HCT116 (cell line): ENCODE measurements around the gene POLH. TPM values are rescaled to one million over a fixed set of nuclear protein-coding genes. Genes with fewer than 3 reads are reported as not detected.
"Not testable (repeated sequence)": the region's sequence is repeated elsewhere in the genome, so short reads cannot be mapped to it uniquely, and the experiment has no call there.

Experiments used
- ATAC-seq: fragments of 200-7000 bp; cut with Tn5 transposase; 2 replicates; pipeline ENCODE4 v1.9.1; 2020; ENCODE audit warnings: mild to moderate bottlenecking, moderate library complexity
- BruUV-seq: library from RNA; stranded (reverse); fragments of 400-500 nt; replicated peaks from 2 replicates; lab custom pipeline; 2021; lab: Mats Ljungman, UMichigan
- CTCF ChIA-PET: fragments of 300-600 bp; sonication (Branson Sonifier 250); formaldehyde crosslinking; loops from one replicate; lab custom pipeline; 2021; ENCODE audit warnings: antibody characterized with exemption; lab: Charles Lee
- POLR2A ChIA-PET: fragments of 300-600, 350-600 bp; sonication (Branson Sonifier 250); formaldehyde crosslinking; loops from one replicate; lab custom pipeline; 2021; ENCODE audit warnings: antibody characterized with exemption; lab: Charles Lee
- RAD21 ChIA-PET, 2 experiments: fragments of 300-600 bp; sonication (Branson Sonifier 250); formaldehyde crosslinking; loops; one replicate each; lab custom pipeline; 2023; ENCODE audit warnings: low total read pairs in 2 of 2; ENCODE audit not compliant: uncharacterized antibody in 2 of 2, unreplicated experiment in 2 of 2, low non-redundant PET in 1 of 2; lab: Charles Lee
- DNase-seq: peaks from one replicate; pipeline ENCODE4 v3.0.0-alpha.2; 2010; ENCODE audit warnings: low read depth, low spot score
- H2AFZ ChIP-seq: fragments of 200-600 bp; shearing (Covaris generic), sonication (generic); 2 replicates; pipeline ENCODE4 v1.6.1; 2017; ENCODE audit warnings: low read depth, mixed run types, mixed read lengths, antibody characterized with exemption, low read length; ENCODE audit not compliant: poor library complexity, severe bottlenecking
- H3K27ac ChIP-seq: 2 replicates; pipeline ENCODE4 v1.5.1; 2012; ENCODE audit warnings: low read depth, low read length
- H3K27me3 ChIP-seq: fragments of 200-600 bp; sonication (generic); 2 replicates; pipeline ENCODE4 v1.6.1; 2016; ENCODE audit warnings: mixed run types, low read length, mixed read lengths; ENCODE audit not compliant: insufficient read depth
- H3K36me3 ChIP-seq, 2 experiments: fragments of 200-500 bp in 1 of 2; fragments of 200-600 bp in 1 of 2; sonication (Bioruptor generic) in 1 of 2; sonication (generic) in 1 of 2; 2 replicates each; pipeline versions ENCODE4 v1.5.1 to v1.6.1; 2014 to 2016; ENCODE audit warnings: low read length in 2 of 2, inconsistent platforms in 1 of 2, mixed read lengths in 1 of 2, mixed run types in 1 of 2; ENCODE audit not compliant: insufficient read depth in 2 of 2, control insufficient read depth in 1 of 2
- H3K4me1 ChIP-seq, 2 experiments: fragments of 200-600 bp in 1 of 2; sonication (generic) in 1 of 2; 2 replicates each; pipeline versions ENCODE4 v1.5.1 to v1.6.1; 2012 to 2017; ENCODE audit warnings: low read length in 2 of 2, inconsistent platforms in 1 of 2, mild to moderate bottlenecking in 1 of 2, mixed read lengths in 1 of 2, mixed run types in 1 of 2, moderate library complexity in 1 of 2; ENCODE audit not compliant: insufficient read depth in 2 of 2, control insufficient read depth in 1 of 2
- H3K4me2 ChIP-seq: fragments of 200-600 bp; sonication (generic); 2 replicates; pipeline ENCODE4 v1.6.1; 2017; ENCODE audit warnings: mixed run types, low read length, mixed read lengths
- H3K4me3 ChIP-seq, 2 experiments: fragments of 200-600 bp in 1 of 2; sonication (generic) in 1 of 2; replicated peaks in 1 of 2; 2 replicates each; pipeline ENCODE4 v1.5.1; 2011 to 2016; ENCODE audit warnings: low read length in 2 of 2, control low read depth in 1 of 2, low read depth in 1 of 2, mild to moderate bottlenecking in 1 of 2, mixed read lengths in 1 of 2, mixed run types in 1 of 2
- H3K79me2 ChIP-seq: fragments of 200-600 bp; sonication (generic); 2 replicates; pipeline ENCODE4 v1.6.1; 2017; ENCODE audit warnings: mild to moderate bottlenecking, mixed run types, low read length, moderate library complexity, mixed read lengths; ENCODE audit not compliant: insufficient read depth
- H3K9ac ChIP-seq: fragments of 200-600 bp; sonication (generic); 2 replicates; pipeline ENCODE4 v1.6.1; 2016; ENCODE audit warnings: low read length, mixed read lengths
- H3K9me2 ChIP-seq: fragments of 200-600 bp; sonication (generic), shearing (Covaris generic); 2 replicates; pipeline ENCODE4 v1.6.1; 2017; ENCODE audit warnings: mixed run types, mild to moderate bottlenecking, moderate library complexity; ENCODE audit not compliant: insufficient read depth
- H3K9me3 ChIP-seq, 2 experiments: fragments of 200-500 bp in 1 of 2; fragments of 200-600 bp in 1 of 2; sonication (Bioruptor generic) in 1 of 2; sonication (generic) in 1 of 2; 2 replicates each; pipeline ENCODE4 v1.6.1; 2014 to 2017; ENCODE audit warnings: low read length in 2 of 2, mixed read lengths in 2 of 2, inconsistent platforms in 1 of 2, low read depth in 1 of 2, mild to moderate bottlenecking in 1 of 2, mixed run types in 1 of 2, moderate library complexity in 1 of 2; ENCODE audit not compliant: control insufficient read depth in 1 of 2, insufficient read depth in 1 of 2
- H4K20me1 ChIP-seq: fragments of 200-600 bp; sonication (generic), shearing (Covaris generic); 2 replicates; pipeline ENCODE4 v1.6.1; 2017; ENCODE audit warnings: mixed run types, mild to moderate bottlenecking, moderate library complexity; ENCODE audit not compliant: insufficient read depth
- SP1 ChIP-seq: IDR thresholded peaks from 2 replicates; pipeline ENCODE4 v1.6.1; 2012; ENCODE audit warnings: low read depth
- ZFX ChIP-seq: fragments of 450-650 bp; IDR thresholded peaks from 2 replicates; pipeline ENCODE4 v1.6.1; 2017
- intact Hi-C: fragments of 100-400 bp; cut with micrococcal nuclease; formaldehyde crosslinking; loops from 2 replicates; pipeline ENCODE4 v1.10.0; 2022
- total RNA-seq: library from RNA; stranded (reverse); gene quantifications from one replicate; pipeline ENCODE4 v1.2.1, GENCODE V29; 2021; ENCODE audit not compliant: unreplicated experiment

Gene POLH
- total RNA-seq, 1 experiment from 2014 or later = 20.6 TPM

DNA sequence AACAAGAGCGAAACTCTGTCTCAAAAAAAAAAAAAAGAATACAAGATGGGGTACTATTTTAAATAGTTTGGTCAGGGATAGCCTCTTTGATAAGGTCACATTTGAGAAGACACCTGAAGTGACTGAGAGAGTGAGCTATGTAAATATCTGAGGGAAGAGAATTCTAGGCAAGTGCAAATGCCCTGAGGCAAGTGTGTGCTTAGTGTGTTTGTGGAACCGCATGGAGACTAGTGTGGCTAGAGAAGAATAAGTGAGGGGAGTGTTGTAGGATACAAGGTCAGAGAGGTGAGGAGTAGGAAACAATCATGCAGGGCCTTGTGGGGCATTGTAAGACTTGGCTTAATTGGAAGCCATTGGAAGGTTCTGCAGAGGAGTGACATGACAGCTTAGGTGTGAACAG is 72.3 kb downstream of the POLH start:
- intact Hi-C loops = no loop called here
- no peak overlapping the region for H3K9ac ChIP-seq
- H3K4me3 ChIP-seq = no peak overlapping the region
- no peak for TF ChIP-seq SP1
- no peak for TF ChIP-seq ZFX
- H3K9me2 ChIP-seq = no peaks in the 10 kb centered on the region
- no peaks in the 10 kb centered on the region for H3K36me3 ChIP-seq
- ChIA-PET CTCF (interaction anchor here (1.0 kb wide), 1 partner anchor 19 kb away, joined by 3 read pairs; no protein-coding TSS in a partner anchor), RAD21 (no interaction called here), POLR2A (no interaction called here)
- H3K27ac ChIP-seq = no peak overlapping the region
- no peaks in the 10 kb centered on the region for H3K79me2 ChIP-seq
- H3K4me1 ChIP-seq = no peaks in the 10 kb centered on the region
- DNase-seq (no peak), ATAC-seq (no peak)
- H2AFZ ChIP-seq = no peak overlapping the region
- no TSS peak for BruUV-seq
- H4K20me1 ChIP-seq = no peaks in the 10 kb centered on the region
- H3K4me2 ChIP-seq = no peak overlapping the region
- H3K9me3 ChIP-seq = no peaks in the 10 kb centered on the region
- H3K27me3 ChIP-seq = no peaks in the 10 kb centered on the region

DNA sequence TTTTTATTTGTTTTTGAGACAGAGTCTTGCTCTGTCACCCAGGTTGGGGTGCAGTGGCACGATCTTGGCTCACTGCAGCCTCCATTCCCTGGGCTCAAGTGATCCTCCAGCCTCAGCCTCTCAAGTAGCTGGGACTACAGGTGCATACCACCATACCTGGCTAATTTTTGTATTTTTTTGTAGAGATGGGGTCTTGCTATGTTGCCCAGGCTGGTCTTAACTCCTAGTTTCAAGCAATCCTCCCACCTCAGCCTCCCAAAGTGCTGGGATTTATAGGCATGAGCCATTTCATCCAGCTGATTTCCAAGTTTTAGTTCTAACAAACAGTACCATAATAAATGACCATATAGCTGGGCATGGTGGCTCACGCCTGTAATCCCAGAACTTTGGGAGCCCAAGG is 76.8 kb downstream of the POLH start:
- RAD21 ChIA-PET, DNase-seq, POLR2A ChIA-PET, CTCF ChIA-PET, H3K36me3 ChIP-seq, H3K27me3 ChIP-seq, H3K9ac ChIP-seq, H3K9me2 ChIP-seq, H2AFZ ChIP-seq, H3K4me1 ChIP-seq, H3K9me3 ChIP-seq, H3K4me2 ChIP-seq, H4K20me1 ChIP-seq, BruUV-seq, intact Hi-C loops, ATAC-seq, H3K27ac ChIP-seq, H3K4me3 ChIP-seq, H3K79me2 ChIP-seq: not testable (repeated sequence)
